Measurements from ENCODE around the gene SPAG16. TPM values are rescaled to one million over a fixed set of nuclear protein-coding genes. Genes with fewer than 3 reads are reported as not detected.

Gene SPAG16
- total RNA-seq, 1 donor from 2014 or later: 16.7 TPM

DNA sequence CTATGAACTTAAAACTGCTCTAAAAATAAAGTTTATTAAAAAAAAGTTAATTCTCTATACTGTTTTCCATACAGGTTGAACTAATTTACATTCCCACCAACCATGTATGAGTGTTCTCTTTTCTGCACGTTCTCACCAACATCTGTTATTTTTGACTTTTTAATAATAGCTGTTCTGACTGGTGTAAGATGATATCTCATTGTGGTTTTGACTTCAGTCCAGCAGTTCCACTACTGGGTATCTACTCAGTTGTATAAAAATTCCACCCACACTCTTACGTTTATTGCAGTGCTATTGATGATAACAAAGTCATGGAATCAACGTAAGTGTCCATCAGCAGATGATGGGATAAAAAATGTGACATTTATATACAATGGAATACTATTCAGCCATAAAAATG is 33.7 kb downstream of the SPAG16 start:
- Histone ChIP-seq H3K27me3 (ENCODE audit: insufficient read depth, low read length) (no peaks in the 10 kb centered on the region), H2AFZ (ENCODE audit: low read depth, low read length) (no peak overlapping the region), H3K4me3 (ENCODE audit: insufficient read depth, low read depth, low read length) (no peak overlapping the region), H4K20me1 (ENCODE audit: insufficient read depth, low read length) (no peaks in the 10 kb centered on the region), H3K4me2 (ENCODE audit: low read length) (no peak overlapping the region), H3K27ac (ENCODE audit: low read depth, low read length) (no peak overlapping the region), H3K36me3 (ENCODE audit: insufficient read depth, low read length) (no peaks in the 10 kb centered on the region), H3K9ac (ENCODE audit: low read length) (no peak overlapping the region), H3K79me2 (ENCODE audit: insufficient read depth, low read length) (no peaks in the 10 kb centered on the region), H3K4me1 (ENCODE audit: insufficient read depth, low read length) (peaks cover 3% of the 10 kb centered on the region), H3K9me3 (ENCODE audit: insufficient read depth, low read depth, low read length) (no peaks in the 10 kb centered on the region)
- Mint-ChIP-seq H3K27me3 (ENCODE audit: low read depth, unreplicated experiment) (no peaks in the 10 kb centered on the region), H3K9me3 (ENCODE audit: unreplicated experiment) (no peaks in the 10 kb centered on the region), H3K4me3 (ENCODE audit: unreplicated experiment) (no peak overlapping the region), H3K36me3 (ENCODE audit: low read depth, unreplicated experiment) (no peaks in the 10 kb centered on the region), H3K4me1 (ENCODE audit: low read depth, unreplicated experiment) (peaks cover 2% of the 10 kb centered on the region), H3K27ac (ENCODE audit: unreplicated experiment) (no peak overlapping the region)
- DNase-seq (ENCODE audit: low read depth) (peak; percentile 85), FAIRE-seq (no peak)
- TF ChIP-seq EZH2 (IDR thresholded peaks at IDR 0.05; ENCODE audit: insufficient read depth, low read length): no peak
- TF ChIP-seq, protein P1, sequence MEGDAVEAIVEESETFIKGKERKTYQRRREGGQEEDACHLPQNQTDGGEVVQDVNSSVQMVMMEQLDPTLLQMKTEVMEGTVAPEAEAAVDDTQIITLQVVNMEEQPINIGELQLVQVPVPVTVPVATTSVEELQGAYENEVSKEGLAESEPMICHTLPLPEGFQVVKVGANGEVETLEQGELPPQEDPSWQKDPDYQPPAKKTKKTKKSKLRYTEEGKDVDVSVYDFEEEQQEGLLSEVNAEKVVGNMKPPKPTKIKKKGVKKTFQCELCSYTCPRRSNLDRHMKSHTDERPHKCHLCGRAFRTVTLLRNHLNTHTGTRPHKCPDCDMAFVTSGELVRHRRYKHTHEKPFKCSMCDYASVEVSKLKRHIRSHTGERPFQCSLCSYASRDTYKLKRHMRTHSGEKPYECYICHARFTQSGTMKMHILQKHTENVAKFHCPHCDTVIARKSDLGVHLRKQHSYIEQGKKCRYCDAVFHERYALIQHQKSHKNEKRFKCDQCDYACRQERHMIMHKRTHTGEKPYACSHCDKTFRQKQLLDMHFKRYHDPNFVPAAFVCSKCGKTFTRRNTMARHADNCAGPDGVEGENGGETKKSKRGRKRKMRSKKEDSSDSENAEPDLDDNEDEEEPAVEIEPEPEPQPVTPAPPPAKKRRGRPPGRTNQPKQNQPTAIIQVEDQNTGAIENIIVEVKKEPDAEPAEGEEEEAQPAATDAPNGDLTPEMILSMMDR (IDR thresholded peaks at IDR 0.05; ENCODE audit: insufficient read depth, low read depth, low read length): no peak

DNA sequence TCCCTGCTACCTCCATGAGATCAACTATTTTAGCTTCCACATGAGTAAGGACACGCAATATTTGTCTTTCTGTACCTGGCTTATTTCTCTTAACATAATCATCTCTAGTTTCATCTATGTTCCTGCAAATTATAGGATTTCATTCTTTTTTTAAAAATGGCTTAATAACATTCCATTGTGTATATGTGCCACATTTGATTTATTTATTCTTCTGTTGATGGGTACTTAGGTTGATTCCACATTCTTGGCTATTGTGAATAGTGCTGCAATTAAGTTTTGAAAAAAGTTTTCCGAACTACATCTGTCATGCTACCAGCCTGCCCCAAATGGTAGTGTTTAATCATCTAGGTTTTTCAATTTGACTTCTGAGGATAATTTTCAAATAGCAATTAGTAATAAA is 36.3 kb downstream of the SPAG16 start:
- no peaks in the 10 kb centered on the region for H3K79me2 ChIP-seq (ENCODE audit: insufficient read depth, low read length)
- H3K9ac ChIP-seq (ENCODE audit: low read length): no peak overlapping the region
- no peaks in the 10 kb centered on the region for H4K20me1 ChIP-seq (ENCODE audit: insufficient read depth, low read length)
- H3K4me2 ChIP-seq (ENCODE audit: low read length): no peak overlapping the region
- peaks cover 2% of the 10 kb centered on the region for H3K36me3 Mint-ChIP-seq (ENCODE audit: low read depth, unreplicated experiment)
- no peaks in the 10 kb centered on the region for H3K27me3 ChIP-seq (ENCODE audit: insufficient read depth, low read length)
- TF ChIP-seq EZH2 (IDR thresholded peaks at IDR 0.05; ENCODE audit: insufficient read depth, low read length): no peak
- TF ChIP-seq, protein P1 (IDR thresholded peaks at IDR 0.05; ENCODE audit: insufficient read depth, low read depth, low read length): no peak
- DNase-seq (ENCODE audit: low read depth) (no peak), FAIRE-seq (no peak)
- H3K36me3 ChIP-seq (ENCODE audit: insufficient read depth, low read length): no peaks in the 10 kb centered on the region
- H3K9me3 ChIP-seq (ENCODE audit: insufficient read depth, low read depth, low read length): no peaks in the 10 kb centered on the region
- H3K4me1 ChIP-seq (ENCODE audit: insufficient read depth, low read length): peaks cover 3% of the 10 kb centered on the region
- no peaks in the 10 kb centered on the region for H3K4me1 Mint-ChIP-seq (ENCODE audit: low read depth, unreplicated experiment)
- H2AFZ ChIP-seq (ENCODE audit: low read depth, low read length): no peak overlapping the region
- no peaks in the 10 kb centered on the region for H3K27me3 Mint-ChIP-seq (ENCODE audit: low read depth, unreplicated experiment)
- H3K9me3 Mint-ChIP-seq (ENCODE audit: unreplicated experiment): no peaks in the 10 kb centered on the region
- H3K27ac ChIP-seq (ENCODE audit: low read depth, low read length): no peak overlapping the region
- no peak overlapping the region for H3K4me3 ChIP-seq (ENCODE audit: insufficient read depth, low read depth, low read length)
- H3K27ac Mint-ChIP-seq (ENCODE audit: unreplicated experiment): no peak overlapping the region
- H3K4me3 Mint-ChIP-seq (ENCODE audit: unreplicated experiment): no peak overlapping the region

DNA sequence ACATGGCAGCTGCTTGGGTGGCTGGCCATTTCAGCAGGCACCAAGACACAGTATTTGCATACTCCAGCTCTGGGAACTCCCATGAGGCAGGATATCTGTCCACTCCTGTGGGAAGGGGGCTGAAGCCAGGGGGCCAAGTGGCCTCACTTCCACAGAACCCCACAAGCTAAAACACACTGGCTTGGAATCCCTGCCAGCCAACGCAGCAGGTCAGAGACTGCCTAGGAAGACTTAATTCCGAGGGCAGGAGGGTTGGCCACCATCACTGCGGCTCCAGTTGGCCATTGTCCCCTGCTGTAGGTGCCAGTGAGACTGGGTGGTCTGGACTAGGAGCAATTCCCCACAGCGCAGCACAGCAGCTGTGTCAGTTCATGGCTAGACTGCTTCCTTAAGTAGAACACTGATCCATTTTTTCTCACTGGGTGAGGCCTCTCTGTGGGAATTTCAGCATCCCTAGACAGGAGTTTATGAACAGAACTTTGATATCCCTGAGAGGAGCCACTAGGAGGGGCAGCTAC is 52.0 kb downstream of the SPAG16 start:
- H4K20me1 ChIP-seq (ENCODE audit: insufficient read depth, low read length): no peaks in the 10 kb centered on the region
- Mint-ChIP-seq H3K9me3 (ENCODE audit: unreplicated experiment) (peaks cover 9% of the 10 kb centered on the region), H3K4me1 (ENCODE audit: low read depth, unreplicated experiment) (no peaks in the 10 kb centered on the region), H3K27ac (ENCODE audit: unreplicated experiment) (no peak overlapping the region), H3K27me3 (ENCODE audit: low read depth, unreplicated experiment) (no peaks in the 10 kb centered on the region), H3K36me3 (ENCODE audit: low read depth, unreplicated experiment) (peaks cover 5% of the 10 kb centered on the region), H3K4me3 (ENCODE audit: unreplicated experiment) (no peak overlapping the region)
- H3K36me3 ChIP-seq (ENCODE audit: insufficient read depth, low read length): no peaks in the 10 kb centered on the region
- DNase-seq (ENCODE audit: low read depth): no peak
- FAIRE-seq: no peak
- no peak overlapping the region for H3K9ac ChIP-seq (ENCODE audit: low read length)
- H3K4me2 ChIP-seq (ENCODE audit: low read length): no peak overlapping the region
- H3K9me3 ChIP-seq (ENCODE audit: insufficient read depth, low read depth, low read length): no peaks in the 10 kb centered on the region
- no peak overlapping the region for H3K4me3 ChIP-seq (ENCODE audit: insufficient read depth, low read depth, low read length)
- H3K79me2 ChIP-seq (ENCODE audit: insufficient read depth, low read length): no peaks in the 10 kb centered on the region
- no peak overlapping the region for H2AFZ ChIP-seq (ENCODE audit: low read depth, low read length)
- no peaks in the 10 kb centered on the region for H3K27me3 ChIP-seq (ENCODE audit: insufficient read depth, low read length)
- H3K27ac ChIP-seq (ENCODE audit: low read depth, low read length): no peak overlapping the region
- TF ChIP-seq, protein P1 (IDR thresholded peaks at IDR 0.05; ENCODE audit: insufficient read depth, low read depth, low read length): no peak
- no peak for TF ChIP-seq EZH2 (IDR thresholded peaks at IDR 0.05; ENCODE audit: insufficient read depth, low read length)
- H3K4me1 ChIP-seq (ENCODE audit: insufficient read depth, low read length): no peaks in the 10 kb centered on the region

Measured in astrocyte (in vitro differentiated cells and primary cell).